Dermis microvascular lymphatic vessel endothelial cell (primary cell): ENCODE data around the gene ZNF491. TPM values are rescaled to one million over a fixed set of nuclear protein-coding genes. Genes with fewer than 3 reads are reported as not detected.
"Not testable (repeated sequence)": the region's sequence is repeated elsewhere in the genome, so short reads cannot be mapped to it uniquely, and the experiment has no call there.

Experiments used
- DNase-seq, 2 donors: peaks; one replicate each; pipeline versions ENCODE4 v3.0.0 to v3.0.0-alpha.2; 2010; ENCODE audit warnings: low read depth in 2 of 2
- total RNA-seq: library from RNA; depleted of rRNA; stranded (reverse); fragments of >200 nt; gene quantifications from 2 replicates; pipeline ENCODE4 v1.2.1, GENCODE V29; 2014

ZNF491 gene
- total RNA-seq, 1 donor from 2014 or later: 1.5 TPM

GRCh38 chr19:11806354-11807098 lies 8.2 kb downstream of the ZNF491 start:
- no peak for DNase-seq

GRCh38 chr19:11807099-11807380 lies 8.7 kb downstream of the ZNF491 start:
- DNase-seq: no peak

GRCh38 chr19:11813703-11814028 lies 15.3 kb downstream of the ZNF491 start:
- DNase-seq: no peak

- DNase-seq: peak; percentile 80 to 95
These were observed 15.8 kb downstream of the ZNF491 start, which contains the start of gene ZNF440 for GRCh38 chr19:11814029-11814699. Gene ZNF440, plus strand, starts transcription at chr19:11814273. Its CDS starts 175 bp downstream, at chr19:11814448.

- peak in 1 of 2 donors; percentile 45 for DNase-seq
These were observed 16.3 kb downstream of the ZNF491 start for GRCh38 chr19:11814700-11815035.

GRCh38 chr19:11821474-11822109 lies 23.3 kb downstream of the ZNF491 start:
- no peak for DNase-seq

- DNase-seq: not testable (repeated sequence)
These were observed 30.9 kb downstream of the ZNF491 start for GRCh38 chr19:11828957-11829876.

- no peak for DNase-seq
These were observed 34.1 kb downstream of the ZNF491 start for GRCh38 chr19:11832253-11832912.

- no peak for DNase-seq
These were observed 35.2 kb downstream of the ZNF491 start for GRCh38 chr19:11833541-11833940.

GRCh38 chr19:11835626-11836066 lies 37.3 kb downstream of the ZNF491 start:
- DNase-seq: not testable (repeated sequence)

- DNase-seq: no peak
These were observed 45.4 kb downstream of the ZNF491 start for GRCh38 chr19:11843722-11844121.

- DNase-seq: not testable (repeated sequence)
These were observed 49.3 kb downstream of the ZNF491 start for GRCh38 chr19:11847615-11848014.

GRCh38 chr19:11848200-11848593 lies 49.9 kb downstream of the ZNF491 start:
- DNase-seq: no peak

- DNase-seq: peak; percentile 1 to 28
These were observed 50.5 kb downstream of the ZNF491 start, which contains the start of gene ZNF439 for GRCh38 chr19:11848594-11849469. Gene ZNF439, plus strand, starts transcription at chr19:11848726. Its CDS starts 142 bp downstream, at chr19:11848868.

GRCh38 chr19:11850289-11850688 lies 52.0 kb downstream of the ZNF491 start:
- not testable (repeated sequence) for DNase-seq

GRCh38 chr19:11853358-11853757 lies 55.0 kb downstream of the ZNF491 start:
- DNase-seq: no peak

GRCh38 chr19:11856596-11857250 lies 58.4 kb downstream of the ZNF491 start:
- no peak for DNase-seq
